Measurements from ENCODE around the gene OTULINL. TPM values are rescaled to one million over a fixed set of nuclear protein-coding genes. Genes with fewer than 3 reads are reported as not detected.

OTULINL gene
- total RNA-seq, 1 experiment from 2014 or later, result 12.3 TPM

GRCh38 chr5:14581891-14582796, 552 bp downstream of the OTULINL start (continued):
- TF ChIP-seq HMGXB4 (CRISPR knock-in tag; IDR thresholded peaks at IDR 0.05), result peak; percentile 34; the same call in 1 of the 2 replicates
- no peak for TF ChIP-seq ZSCAN18 (CRISPR knock-in tag; IDR thresholded peaks at IDR 0.05)
- TF ChIP-seq ZNF263 (CRISPR knock-in tag; IDR thresholded peaks at IDR 0.05; ENCODE audit: low read depth), result no peak
- no peak for TF ChIP-seq CTCF (IDR thresholded peaks at IDR 0.05)
- no peak for TF ChIP-seq PRRX2 (CRISPR knock-in tag; IDR thresholded peaks at IDR 0.05)
- TF ChIP-seq OVOL2 (CRISPR knock-in tag; IDR thresholded peaks at IDR 0.05; ENCODE audit: borderline replicate concordance), result no peak
- TF ChIP-seq MXD4 (CRISPR knock-in tag; IDR thresholded peaks at IDR 0.05; ENCODE audit: borderline replicate concordance), result no peak
- TF ChIP-seq USF1 (CRISPR knock-in tag; IDR thresholded peaks at IDR 0.05), result no peak
- peak; percentile 58 for TF ChIP-seq FOXP1 (CRISPR knock-in tag; IDR thresholded peaks at IDR 0.05; ENCODE audit: borderline replicate concordance)
- peak; percentile 50; the same call in 1 of the 2 replicates for TF ChIP-seq E2F4 (CRISPR knock-in tag; IDR thresholded peaks at IDR 0.05; ENCODE audit: borderline replicate concordance, low read depth)

DNA sequence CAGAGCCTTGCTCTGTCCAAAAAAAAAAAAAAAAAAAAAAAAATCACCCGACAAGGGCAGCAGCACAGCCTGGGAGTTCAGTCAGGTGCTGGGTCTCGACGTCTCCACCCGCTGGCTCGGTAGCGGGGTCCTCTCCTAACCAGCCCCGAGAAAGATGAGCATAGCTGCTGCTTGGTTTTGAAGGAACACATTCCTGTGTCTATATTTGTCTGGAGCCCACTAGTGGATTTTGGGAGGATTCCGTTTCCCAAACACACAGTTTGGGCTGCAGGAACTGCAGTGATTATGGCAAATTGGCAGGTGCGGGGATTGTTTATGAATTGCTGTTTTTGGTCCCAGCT, 1.2 kb downstream of the OTULINL start:
- CTCF ChIA-PET, result interaction anchor here (0.7 to 2.2 kb wide), 5 partner anchors 10 to 313 kb away, joined by 3 to 15 read pairs (median 5); no protein-coding TSS in a partner anchor
- Mint-ChIP-seq H3K4me3 (peak overlapping the region; percentile 70), H3K27me3 (ENCODE audit: low read depth) (peaks cover 57% of the 10 kb centered on the region), H3K36me3 (peaks cover 23% of the 10 kb centered on the region), H3K4me1 (peaks cover 11% of the 10 kb centered on the region), H3K27ac (no peak overlapping the region), H3K9me3 (peaks cover 37% of the 10 kb centered on the region)
- POLR2A ChIA-PET, result no interaction called here
- DNase-seq (ENCODE audit: low spot score) (no peak), ATAC-seq (no peak)
- TF ChIP-seq PREB (CRISPR knock-in tag; IDR thresholded peaks at IDR 0.05; ENCODE audit: borderline replicate concordance) (no peak), ZSCAN18 (CRISPR knock-in tag; IDR thresholded peaks at IDR 0.05) (no peak), GTF2I (CRISPR knock-in tag; conservative IDR thresholded peaks at IDR 0.05) (no peak), ATF3 (CRISPR knock-in tag; conservative IDR thresholded peaks at IDR 0.05) (no peak), ZNF219 (CRISPR knock-in tag; IDR thresholded peaks at IDR 0.05; ENCODE audit: borderline replicate concordance) (no peak), SP1 (CRISPR knock-in tag; conservative IDR thresholded peaks at IDR 0.05) (no peak), PRDM15 (CRISPR knock-in tag; IDR thresholded peaks at IDR 0.05) (no peak)
- TF ChIP-seq, protein P1, sequence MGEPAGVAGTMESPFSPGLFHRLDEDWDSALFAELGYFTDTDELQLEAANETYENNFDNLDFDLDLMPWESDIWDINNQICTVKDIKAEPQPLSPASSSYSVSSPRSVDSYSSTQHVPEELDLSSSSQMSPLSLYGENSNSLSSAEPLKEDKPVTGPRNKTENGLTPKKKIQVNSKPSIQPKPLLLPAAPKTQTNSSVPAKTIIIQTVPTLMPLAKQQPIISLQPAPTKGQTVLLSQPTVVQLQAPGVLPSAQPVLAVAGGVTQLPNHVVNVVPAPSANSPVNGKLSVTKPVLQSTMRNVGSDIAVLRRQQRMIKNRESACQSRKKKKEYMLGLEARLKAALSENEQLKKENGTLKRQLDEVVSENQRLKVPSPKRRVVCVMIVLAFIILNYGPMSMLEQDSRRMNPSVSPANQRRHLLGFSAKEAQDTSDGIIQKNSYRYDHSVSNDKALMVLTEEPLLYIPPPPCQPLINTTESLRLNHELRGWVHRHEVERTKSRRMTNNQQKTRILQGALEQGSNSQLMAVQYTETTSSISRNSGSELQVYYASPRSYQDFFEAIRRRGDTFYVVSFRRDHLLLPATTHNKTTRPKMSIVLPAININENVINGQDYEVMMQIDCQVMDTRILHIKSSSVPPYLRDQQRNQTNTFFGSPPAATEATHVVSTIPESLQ (CRISPR knock-in tag; IDR thresholded peaks at IDR 0.05), result no peak

Data from WTC11 (cell line).